ENCODE results near the gene RPAP3.

The RPAP3 gene

GRCh38 chr12:47721431-47721973 is 15.7 kb upstream of the RPAP3 start:
- DNase-seq = no peak
- TF ChIP-seq POLR2A (IDR thresholded peaks at IDR 0.05; ENCODE audit: low read length) (no peak), GATA1 (IDR thresholded peaks at IDR 0.05; ENCODE audit: low read depth, low read length) (no peak)

- TF ChIP-seq POLR2A (IDR thresholded peaks at IDR 0.05; ENCODE audit: low read length) (no peak), GATA1 (IDR thresholded peaks at IDR 0.05; ENCODE audit: low read depth, low read length) (no peak)
- no peak for DNase-seq
Measured at GRCh38 chr12:47718531-47718930, 12.7 kb upstream of the RPAP3 start.

DNA sequence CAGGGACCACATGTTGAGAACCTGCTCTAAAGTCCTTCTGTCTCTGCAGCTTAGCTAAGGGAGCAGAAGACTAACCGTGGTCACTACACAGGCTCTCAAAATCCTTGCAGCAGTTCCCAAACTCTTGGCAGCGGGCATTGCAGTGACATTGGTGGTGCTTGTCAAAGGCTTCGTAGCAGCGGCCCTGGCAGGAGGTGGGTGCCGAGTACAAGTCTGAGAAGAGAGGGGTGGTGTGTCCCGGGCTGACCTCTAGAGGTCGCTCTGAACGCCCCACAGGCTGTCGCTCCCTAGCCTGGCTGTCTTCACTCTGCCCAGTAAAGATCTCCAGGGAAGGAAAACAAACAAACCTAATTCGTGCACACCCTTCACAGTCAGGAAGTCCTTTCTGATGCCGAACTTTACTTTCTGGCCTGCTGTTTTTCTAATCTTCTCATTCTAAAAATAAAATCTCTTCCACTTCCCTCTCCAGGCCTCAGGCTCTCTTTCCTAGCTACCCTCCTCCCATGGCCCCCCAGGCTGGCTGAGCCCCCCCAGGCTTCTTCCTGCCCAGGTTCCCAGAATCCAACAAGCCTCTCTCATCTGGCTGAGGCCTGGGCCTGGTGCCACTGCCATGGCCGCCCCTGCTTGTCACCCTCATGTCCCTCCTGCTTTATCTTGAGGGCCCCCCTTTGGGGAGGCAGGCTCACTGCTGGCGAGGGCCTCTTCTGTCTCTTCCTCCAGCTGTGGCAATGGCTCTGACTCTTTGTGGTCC is 11.8 kb upstream of the RPAP3 start:
- no peak for TF ChIP-seq POLR2A (IDR thresholded peaks at IDR 0.05; ENCODE audit: low read length)
- no peak for TF ChIP-seq GATA1 (IDR thresholded peaks at IDR 0.05; ENCODE audit: low read depth, low read length)
- DNase-seq = peak; percentile 78 to 80

GRCh38 chr12:47717046-47717442 is 11.2 kb upstream of the RPAP3 start:
- TF ChIP-seq GATA1 (IDR thresholded peaks at IDR 0.05; ENCODE audit: low read depth, low read length) = no peak
- TF ChIP-seq POLR2A (IDR thresholded peaks at IDR 0.05; ENCODE audit: low read length) = no peak
- no peak for DNase-seq

DNA sequence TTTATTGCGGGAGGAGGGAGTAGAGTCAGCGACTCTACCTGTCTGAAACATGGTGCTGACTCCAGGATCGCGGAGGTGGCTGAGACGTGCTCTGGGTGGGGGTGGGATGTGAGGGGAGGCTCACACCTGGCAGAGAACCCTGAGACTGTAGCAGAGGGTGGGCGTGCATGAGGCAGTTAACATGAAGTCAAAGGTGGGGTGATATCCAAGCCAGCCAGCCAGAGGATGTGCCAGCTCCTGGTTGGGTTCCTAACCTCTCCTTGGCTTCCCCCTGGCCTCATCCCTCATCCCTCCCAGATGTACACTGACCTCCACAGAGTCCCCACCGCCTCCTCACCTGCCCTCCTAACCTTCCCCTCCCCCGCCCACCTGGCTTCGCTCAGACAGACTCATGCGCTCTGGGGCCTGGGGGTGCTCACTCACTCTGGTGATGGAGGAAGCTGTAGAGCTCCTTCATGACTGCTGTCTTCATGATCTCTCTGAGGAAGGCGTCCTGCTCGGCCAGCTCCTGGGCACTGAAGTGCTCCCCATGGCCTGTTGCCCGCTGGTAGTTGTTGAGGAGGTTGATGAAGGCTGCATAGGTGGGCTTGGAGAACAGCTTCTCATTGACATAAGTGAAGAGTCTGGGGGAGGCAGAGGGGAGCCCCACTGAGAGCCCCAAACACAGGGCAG is 10.2 kb upstream of the RPAP3 start:
- no peak for DNase-seq

DNA sequence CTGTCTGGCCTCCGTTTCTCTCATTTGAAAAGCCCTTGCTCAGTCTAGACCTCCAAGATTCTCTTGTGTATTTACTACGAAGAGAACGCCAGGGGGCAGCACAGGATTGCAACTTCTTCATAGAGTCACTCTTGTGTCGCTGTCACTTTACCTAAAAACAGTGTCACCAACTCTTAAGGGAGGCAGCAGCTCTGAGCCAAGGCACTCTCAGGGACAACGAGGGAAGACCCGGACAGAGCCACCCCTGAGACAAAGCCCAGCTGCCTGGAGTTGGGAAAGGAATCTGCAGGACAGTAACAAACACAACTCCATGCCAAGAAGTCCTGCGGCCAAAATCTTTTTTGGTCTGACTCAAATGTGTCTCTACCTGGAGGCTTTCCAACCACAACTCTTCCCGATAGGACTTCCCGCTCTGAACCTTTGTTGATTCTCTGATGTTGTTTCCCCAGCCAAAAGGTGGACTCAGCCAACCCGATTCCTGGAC is 9.6 kb upstream of the RPAP3 start:
- DNase-seq = peak; percentile 85 to 92
- no peak for TF ChIP-seq GATA1 (IDR thresholded peaks at IDR 0.05; ENCODE audit: low read depth, low read length)
- TF ChIP-seq POLR2A (IDR thresholded peaks at IDR 0.05; ENCODE audit: low read length) = no peak

More for the DNA sequence above, 10.2 kb upstream of the RPAP3 start:
- no peak for TF ChIP-seq GATA1 (IDR thresholded peaks at IDR 0.05; ENCODE audit: low read depth, low read length)
- no peak for TF ChIP-seq POLR2A (IDR thresholded peaks at IDR 0.05; ENCODE audit: low read length)

DNA sequence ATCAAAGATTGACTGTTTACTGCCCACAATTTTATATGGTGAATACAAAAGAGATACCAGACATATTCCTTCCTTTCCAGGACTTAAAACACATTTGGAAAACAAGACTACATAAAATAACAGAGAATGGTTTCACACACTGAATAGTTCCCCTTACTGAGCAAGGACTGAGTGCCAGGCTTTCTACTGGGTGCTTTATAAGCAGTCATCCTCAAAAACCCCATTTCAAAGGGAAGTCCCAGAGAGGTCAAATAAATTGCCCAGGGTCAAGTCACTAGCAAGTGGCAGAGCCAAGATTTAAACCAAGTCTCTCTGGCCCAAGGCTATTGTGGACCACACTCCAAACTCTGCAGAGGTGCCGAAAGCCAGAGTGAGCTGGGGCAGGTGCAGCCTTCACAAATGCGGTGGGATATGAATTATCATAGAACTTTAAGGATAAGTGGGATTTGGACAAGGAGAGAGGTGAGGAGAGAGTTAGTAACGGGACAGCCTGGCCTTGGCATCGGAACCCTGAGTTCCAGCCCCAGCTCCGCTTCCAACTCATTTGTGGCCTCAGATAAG is 9.1 kb upstream of the RPAP3 start:
- no peak for DNase-seq
- no peak for TF ChIP-seq POLR2A (IDR thresholded peaks at IDR 0.05; ENCODE audit: low read length)
- TF ChIP-seq GATA1 (IDR thresholded peaks at IDR 0.05; ENCODE audit: low read depth, low read length) = no peak

DNA sequence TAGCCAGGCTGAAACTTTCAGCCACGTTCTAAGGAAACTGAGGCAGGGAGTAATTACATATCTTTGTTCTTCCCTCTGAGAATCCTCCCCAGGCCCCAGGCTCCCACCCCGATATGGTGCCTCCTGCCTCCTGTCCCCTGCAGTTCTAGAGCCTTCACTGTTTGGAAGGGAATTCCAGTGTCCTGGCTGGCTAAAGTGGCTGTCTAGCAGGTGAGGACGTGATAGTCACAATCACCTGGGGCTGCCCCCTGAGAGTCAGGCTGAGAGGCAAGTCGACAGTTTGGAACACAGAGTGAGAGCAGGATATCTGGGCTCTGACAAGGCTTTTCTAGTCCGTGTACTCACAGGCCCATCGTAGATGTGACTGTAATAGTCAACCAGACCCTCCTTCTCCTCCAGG is 6.3 kb upstream of the RPAP3 start:
- TF ChIP-seq GATA1 (IDR thresholded peaks at IDR 0.05; ENCODE audit: low read depth, low read length) (no peak), POLR2A (IDR thresholded peaks at IDR 0.05; ENCODE audit: low read length) (no peak)
- no peak for DNase-seq

DNA sequence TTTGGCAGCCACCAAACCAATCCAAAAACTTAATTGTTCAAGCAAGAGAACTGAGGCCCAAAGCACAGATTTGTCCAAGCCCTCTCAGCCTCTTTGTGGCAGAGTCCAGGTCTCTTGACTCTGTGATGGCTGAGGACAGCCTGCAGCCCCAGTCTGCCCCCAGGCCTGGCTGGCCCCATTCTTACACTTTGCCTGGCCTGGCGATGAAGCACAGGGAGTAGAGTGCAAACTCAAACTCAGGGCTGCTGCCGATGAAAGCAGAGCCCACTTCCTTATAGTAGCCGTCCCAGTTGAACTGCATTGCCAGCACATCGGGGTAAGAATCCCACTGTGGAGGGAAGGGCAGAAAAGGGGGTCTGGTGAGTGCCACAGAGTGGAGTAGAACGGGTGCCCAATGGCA is 5.6 kb upstream of the RPAP3 start:
- TF ChIP-seq GATA1 (IDR thresholded peaks at IDR 0.05; ENCODE audit: low read depth, low read length) = no peak
- no peak for TF ChIP-seq POLR2A (IDR thresholded peaks at IDR 0.05; ENCODE audit: low read length)
- no peak for DNase-seq

GRCh38 chr12:47710278-47710677 is 4.4 kb upstream of the RPAP3 start:
- no peak for TF ChIP-seq POLR2A (IDR thresholded peaks at IDR 0.05; ENCODE audit: low read length)
- TF ChIP-seq GATA1 (IDR thresholded peaks at IDR 0.05; ENCODE audit: low read depth, low read length) = no peak
- no peak for DNase-seq

GRCh38 chr12:47709671-47710070 is 3.8 kb upstream of the RPAP3 start:
- no peak for DNase-seq
- no peak for TF ChIP-seq GATA1 (IDR thresholded peaks at IDR 0.05; ENCODE audit: low read depth, low read length)
- TF ChIP-seq POLR2A (IDR thresholded peaks at IDR 0.05; ENCODE audit: low read length) = no peak

DNA sequence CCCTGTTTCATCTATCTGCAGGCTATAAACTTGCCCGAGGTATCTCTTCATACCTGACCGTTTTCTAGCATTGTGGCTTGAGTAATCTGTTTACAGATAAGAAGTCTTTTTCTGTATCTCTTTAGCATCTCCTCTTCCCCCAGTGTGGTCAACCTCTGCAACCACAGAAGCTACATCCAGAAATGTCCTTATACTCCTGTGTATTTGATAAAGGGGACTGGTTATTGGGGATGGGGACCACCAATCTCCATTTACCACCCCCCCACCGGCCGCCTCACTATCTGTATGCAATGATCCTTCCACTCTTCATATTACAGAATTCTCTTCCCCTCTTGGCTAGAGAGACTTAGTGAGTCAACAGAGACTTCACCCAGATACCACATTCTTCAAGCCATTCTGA is 3.4 kb upstream of the RPAP3 start:
- DNase-seq = no peak
- TF ChIP-seq POLR2A (IDR thresholded peaks at IDR 0.05; ENCODE audit: low read length) (no peak), GATA1 (IDR thresholded peaks at IDR 0.05; ENCODE audit: low read depth, low read length) (no peak)

DNA sequence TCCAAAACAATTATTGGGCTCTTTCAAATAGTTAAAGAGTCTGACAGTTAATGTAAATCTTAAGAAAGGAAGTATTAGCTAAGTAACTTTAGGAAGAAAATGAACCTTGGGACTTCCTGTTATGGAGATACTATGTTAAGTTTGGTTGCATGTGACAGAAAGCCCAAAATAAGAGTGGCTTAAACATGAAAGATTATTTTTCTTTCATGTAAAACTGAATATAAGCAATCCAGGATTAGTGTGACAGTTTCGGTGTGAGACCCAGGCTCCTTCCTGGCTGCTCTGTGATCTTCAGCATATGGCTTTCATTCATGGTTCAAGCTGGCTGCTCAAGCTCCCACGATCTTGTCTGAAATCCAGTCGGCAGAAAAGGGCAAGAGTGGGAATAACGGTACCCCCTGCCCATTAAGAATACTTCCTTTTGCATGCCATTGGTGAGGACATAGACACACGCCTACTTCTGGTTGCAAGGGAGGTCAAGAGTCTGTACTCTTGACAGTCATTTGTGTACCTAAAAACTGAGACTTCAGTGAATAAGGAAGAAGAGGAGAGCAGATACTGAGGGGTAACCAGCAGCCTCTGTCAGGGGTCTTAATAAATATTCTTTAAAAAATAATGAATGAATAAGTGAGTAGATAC is 2.2 kb upstream of the RPAP3 start:
- DNase-seq = no peak
- TF ChIP-seq GATA1 (IDR thresholded peaks at IDR 0.05; ENCODE audit: low read depth, low read length) = no peak
- TF ChIP-seq POLR2A (IDR thresholded peaks at IDR 0.05; ENCODE audit: low read length) = no peak

DNA sequence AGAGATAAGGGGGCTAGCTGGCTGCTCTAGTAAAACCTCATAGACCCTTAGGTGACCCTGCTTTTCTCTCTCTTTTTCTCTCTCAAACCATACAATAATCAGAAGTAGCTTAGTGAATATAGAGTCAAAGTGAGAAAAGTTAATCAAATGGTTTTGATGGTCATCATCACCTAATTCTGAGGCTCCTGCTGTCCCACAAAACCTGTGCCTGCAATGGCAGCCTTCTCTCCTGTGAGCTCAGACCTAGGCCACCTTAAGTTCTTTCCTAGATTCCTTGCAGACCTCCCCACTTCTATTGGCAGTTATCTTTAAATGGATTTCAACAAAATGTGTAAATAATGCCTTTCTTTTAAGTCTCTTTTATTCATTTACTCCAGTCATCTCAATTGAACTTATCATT is 1.5 kb upstream of the RPAP3 start:
- TF ChIP-seq GATA1 (IDR thresholded peaks at IDR 0.05; ENCODE audit: low read depth, low read length) = no peak
- no peak for TF ChIP-seq POLR2A (IDR thresholded peaks at IDR 0.05; ENCODE audit: low read length)
- no peak for DNase-seq

All from erythroblast (primary cell).